HEK293 (cell line): ENCODE results near the gene ZSCAN30.
A peak's percentile ranks its signal among the peaks of the same experiment; 100 is the strongest.
"Not testable (repeated sequence)": the region's sequence is repeated elsewhere in the genome, so short reads cannot be mapped to it uniquely, and the experiment has no call there.

Experiments used
- CTCF ChIA-PET: fragments of 350-600 bp; formaldehyde crosslinking; extraction: SDS; loops from one replicate; lab custom pipeline; 2021; ENCODE audit warnings: antibody characterized with exemption; lab: Yijun Ruan, JAX
- POLR2A ChIA-PET: fragments of 300-600 bp; formaldehyde crosslinking; extraction: SDS; loops from one replicate; lab custom pipeline; 2020; ENCODE audit warnings: antibody characterized with exemption, inconsistent platforms; lab: Yijun Ruan, JAX
- H3K27ac ChIP-seq: fragments of 200-500 bp; sonication (Bioruptor generic); 2 replicates; pipeline ENCODE4 v1.5.1; 2014; ENCODE audit warnings: low read depth, low read length, control low read depth, inconsistent platforms; ENCODE audit errors: extremely low read depth
- H3K36me3 ChIP-seq, 2 experiments: fragments of 200-500 bp in 1 of 2; sonication (Bioruptor generic) in 1 of 2; 1 replicate in 1 of 2; 2 replicates in 1 of 2; pipeline ENCODE4 v1.5.1; 2014 to 2017; ENCODE audit warnings: inconsistent platforms in 2 of 2, low read length in 2 of 2; ENCODE audit not compliant: control insufficient read depth in 2 of 2, insufficient read depth in 1 of 2
- H3K4me1 ChIP-seq: fragments of 200-500 bp; sonication (Bioruptor generic); 2 replicates; pipeline ENCODE4 v1.5.1; 2014; ENCODE audit warnings: mild to moderate bottlenecking, low read length, inconsistent platforms; ENCODE audit not compliant: control insufficient read depth, insufficient read depth
- H3K4me3 ChIP-seq: 2 replicates; pipeline ENCODE4 v1.5.1; 2011; ENCODE audit warnings: low read depth, mild to moderate bottlenecking, control low read depth, low read length, moderate library complexity
- H3K9me3 ChIP-seq: fragments of 200-500 bp; sonication (Bioruptor generic); 2 replicates; pipeline ENCODE4 v1.5.1; 2014; ENCODE audit warnings: low read depth, low read length, inconsistent platforms; ENCODE audit not compliant: control insufficient read depth, insufficient read depth
- HOXD13 ChIP-seq: sonication (generic); formaldehyde crosslinking; IDR thresholded peaks from 2 replicates; pipeline ENCODE4 v1.8.0; 2022; ENCODE audit warnings: missing genetic modification reagents, borderline replicate concordance
- OVOL3 ChIP-seq: fragments of 450-650 bp; formaldehyde crosslinking; IDR thresholded peaks from 2 replicates; pipeline ENCODE4 v1.5.1; 2016; ENCODE audit warnings: missing biosample characterization, missing genetic modification characterization
- PATZ1 ChIP-seq: fragments of 450-650 bp; formaldehyde crosslinking; IDR thresholded peaks from 2 replicates; pipeline ENCODE4 v1.5.1; 2016; ENCODE audit warnings: missing biosample characterization, missing genetic modification characterization
- SETDB1 ChIP-seq: IDR thresholded peaks from one replicate; pipeline ENCODE4 v1.6.1; 2017; ENCODE audit warnings: mild to moderate bottlenecking, low read length, moderate library complexity, mixed read lengths; ENCODE audit not compliant: insufficient read length
- TRIM28 ChIP-seq: IDR thresholded peaks from 2 replicates; pipeline ENCODE4 v1.6.1; 2011; ENCODE audit warnings: low read length, control low read depth, borderline replicate concordance
- ZEB2 ChIP-seq: fragments of 450-650 bp; formaldehyde crosslinking; IDR thresholded peaks from 2 replicates; pipeline ENCODE4 v1.5.1; 2016; ENCODE audit warnings: missing biosample characterization, missing genetic modification characterization
- ZIC2 ChIP-seq: fragments of 450-650 bp; formaldehyde crosslinking; IDR thresholded peaks from 2 replicates; pipeline ENCODE4 v1.5.1; 2016; ENCODE audit warnings: missing biosample characterization, missing genetic modification characterization
- ZNF404 ChIP-seq: fragments of 450-650 bp; formaldehyde crosslinking; IDR thresholded peaks from 2 replicates; pipeline ENCODE4 v1.5.1; 2017; ENCODE audit warnings: missing biosample characterization, missing genetic modification characterization
- ZNF501 ChIP-seq: fragments of 450-650 bp; formaldehyde crosslinking; IDR thresholded peaks from 2 replicates; pipeline ENCODE4 v1.5.1; 2016; ENCODE audit warnings: missing biosample characterization, missing genetic modification characterization
- ZNF544 ChIP-seq: fragments of 450-650 bp; formaldehyde crosslinking; IDR thresholded peaks from 2 replicates; pipeline ENCODE4 v1.5.0; 2017; ENCODE audit warnings: missing biosample characterization, missing genetic modification characterization
- ZNF558 ChIP-seq: fragments of 450-650 bp; formaldehyde crosslinking; IDR thresholded peaks from 2 replicates; pipeline ENCODE4 v1.5.1; 2016; ENCODE audit warnings: missing biosample characterization, missing genetic modification characterization
- ZNF561 ChIP-seq: fragments of 450-650 bp; IDR thresholded peaks from 2 replicates; pipeline ENCODE4 v1.5.1; 2018; ENCODE audit warnings: missing biosample characterization, missing genetic modification characterization, borderline replicate concordance
- ZNF623 ChIP-seq: fragments of 450-650 bp; formaldehyde crosslinking; IDR thresholded peaks from 2 replicates; pipeline ENCODE4 v1.5.1; 2016; ENCODE audit warnings: missing biosample characterization, missing genetic modification characterization
- ZNF654 ChIP-seq: fragments of 450-650 bp; formaldehyde crosslinking; IDR thresholded peaks from 2 replicates; pipeline ENCODE4 v1.5.1; 2016; ENCODE audit warnings: low read depth, missing biosample characterization, missing genetic modification characterization
- ZNF76 ChIP-seq: fragments of 450-650 bp; formaldehyde crosslinking; IDR thresholded peaks from 2 replicates; pipeline ENCODE4; 2016; ENCODE audit warnings: low read depth, missing biosample characterization, missing genetic modification characterization, borderline replicate concordance
- ZNF777 ChIP-seq: fragments of 450-650 bp; formaldehyde crosslinking; IDR thresholded peaks from 2 replicates; pipeline ENCODE4 v1.5.1; 2017; ENCODE audit warnings: missing biosample characterization, missing genetic modification characterization, borderline replicate concordance
- ZNF792 ChIP-seq: fragments of 450-650 bp; formaldehyde crosslinking; IDR thresholded peaks from 2 replicates; pipeline ENCODE4 v1.5.1; 2016; ENCODE audit warnings: missing biosample characterization, missing genetic modification characterization

ZSCAN30 gene

DNA sequence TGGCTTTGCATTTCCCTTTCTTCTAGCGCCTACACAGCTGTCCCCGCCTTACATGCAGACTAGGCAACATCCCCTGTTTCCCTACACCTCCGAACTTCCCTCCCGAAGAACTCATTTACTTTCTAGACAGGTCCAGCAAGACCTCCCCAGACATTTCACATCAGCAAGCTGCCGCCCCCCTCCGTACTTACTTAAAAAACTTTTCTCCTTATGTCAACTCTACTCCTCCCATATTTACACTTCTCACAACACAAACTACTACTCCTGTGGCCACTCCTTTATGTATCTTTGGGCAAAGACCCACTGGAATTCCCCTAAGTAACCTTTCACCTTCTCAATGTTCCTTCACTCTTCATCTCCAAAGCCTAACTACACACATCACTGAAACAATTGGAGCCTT lies 69.6 kb downstream of the ZSCAN30 start:
- Histone ChIP-seq H3K9me3 (no peaks in the 10 kb centered on the region), H3K36me3 (no peaks in the 10 kb centered on the region), H3K4me1 (no peaks in the 10 kb centered on the region), H3K27ac (no peak overlapping the region), H3K4me3 (no peak overlapping the region)
- POLR2A ChIA-PET = no interaction called here
- CTCF ChIA-PET = no interaction called here
- TF ChIP-seq ZNF561 (tag by site-specific recombination) = no peak
- TF ChIP-seq ZNF623 = no peak
- TF ChIP-seq, all 188 proteins: peak for 0

DNA sequence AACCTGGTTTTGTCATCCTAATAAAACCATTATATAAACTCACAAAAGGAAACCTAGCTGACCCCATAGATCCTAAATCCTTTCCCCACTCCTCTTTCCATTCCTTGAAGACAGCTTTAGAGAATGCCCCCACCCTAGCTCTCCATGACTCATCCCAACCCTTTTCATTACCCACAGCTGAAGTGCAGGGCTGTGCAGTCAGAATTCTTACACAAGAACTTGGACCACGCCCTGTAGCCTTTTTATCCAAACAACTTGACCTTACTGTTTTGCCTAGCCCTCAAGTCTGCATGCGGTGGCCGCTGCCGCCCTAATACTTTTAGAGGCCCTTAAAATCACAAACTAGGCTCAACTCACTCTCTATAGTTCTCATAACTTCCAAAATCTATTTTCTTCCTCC lies 70.7 kb downstream of the ZSCAN30 start:
- H3K27ac ChIP-seq, POLR2A ChIA-PET, H3K4me1 ChIP-seq, H3K36me3 ChIP-seq, CTCF ChIA-PET, H3K9me3 ChIP-seq, H3K4me3 ChIP-seq: not testable (repeated sequence)

DNA sequence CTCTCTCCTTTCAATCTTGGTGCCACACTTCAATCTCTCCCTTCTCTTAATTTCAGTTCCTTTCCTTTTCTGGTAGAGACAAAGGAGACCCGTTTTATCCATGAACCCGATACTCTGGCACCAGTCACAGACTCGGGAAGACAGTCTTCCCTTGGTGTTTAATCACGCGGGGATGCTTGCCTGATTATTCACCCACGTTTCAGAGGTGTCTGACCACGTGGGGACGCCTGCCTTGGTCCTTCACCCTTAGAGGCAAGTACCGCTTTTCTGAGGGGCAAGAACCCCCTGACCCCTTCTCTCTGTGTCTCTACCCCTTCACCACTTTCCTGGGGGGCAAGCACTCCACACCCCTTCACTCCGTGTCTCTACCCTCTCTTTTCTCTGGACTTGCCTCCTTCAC lies 73.4 kb downstream of the ZSCAN30 start:
- H3K9me3 ChIP-seq, H3K36me3 ChIP-seq, H3K4me1 ChIP-seq, POLR2A ChIA-PET, H3K4me3 ChIP-seq, H3K27ac ChIP-seq, CTCF ChIA-PET: not testable (repeated sequence)

- ChIA-PET POLR2A (interaction anchor here (0.7 kb wide), 1 partner anchor 364 kb away, joined by 3 read pairs; no protein-coding TSS in a partner anchor), CTCF (no interaction called here)
- Histone ChIP-seq H3K36me3 (no peaks in the 10 kb centered on the region), H3K9me3 (no peaks in the 10 kb centered on the region), H3K4me3 (no peak overlapping the region), H3K4me1 (no peaks in the 10 kb centered on the region), H3K27ac (no peak overlapping the region)
- TF ChIP-seq TRIM28 (0 out of 2 replicates have a peak, but pooled peaks have one; percentile 19), ZNF654 (no peak)
Measured at GRCh38 chr18:35215026-35215425, 75.0 kb downstream of the ZSCAN30 start.

DNA sequence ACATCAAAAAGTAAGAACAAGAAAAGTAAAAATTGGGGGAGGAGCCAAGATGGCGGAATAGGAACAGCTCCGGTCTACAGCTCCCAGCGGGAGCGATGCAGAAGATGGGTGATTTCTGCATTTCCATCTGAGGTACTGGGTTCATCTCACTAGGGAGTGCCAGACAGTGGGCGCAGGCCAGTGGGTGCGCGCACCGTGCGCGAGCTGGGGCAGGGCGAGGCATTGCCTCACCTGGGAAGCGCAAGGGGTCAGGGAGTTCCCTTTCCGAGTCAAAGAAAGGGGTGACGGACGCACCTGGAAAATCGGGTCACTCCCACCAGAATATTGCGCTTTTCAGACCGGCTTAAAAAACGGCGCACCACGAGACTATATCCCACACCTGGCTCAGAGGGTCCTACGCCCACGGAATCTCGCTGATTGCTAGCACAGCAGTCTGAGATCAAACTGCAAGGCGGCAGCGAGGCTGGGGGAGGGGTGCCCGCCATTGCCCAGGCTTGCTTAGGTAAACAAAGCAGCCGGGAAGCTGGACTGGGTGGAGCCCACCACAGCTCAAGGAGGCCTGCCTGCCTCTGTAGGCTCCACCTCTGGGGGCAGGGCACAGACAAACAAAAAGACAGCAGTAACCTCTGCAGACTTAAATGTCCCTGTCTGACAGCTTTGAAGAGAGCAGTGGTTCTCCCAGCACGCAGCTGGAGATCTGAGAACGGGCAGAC lies 84.1 kb downstream of the ZSCAN30 start:
- H3K36me3 ChIP-seq, H3K4me3 ChIP-seq, H3K9me3 ChIP-seq, H3K4me1 ChIP-seq, H3K27ac ChIP-seq, CTCF ChIA-PET, POLR2A ChIA-PET: not testable (repeated sequence)

GRCh38 chr18:35205199-35205712 lies 84.8 kb downstream of the ZSCAN30 start:
- H3K27ac ChIP-seq = no peak overlapping the region
- H3K9me3 ChIP-seq = no peaks in the 10 kb centered on the region
- H3K4me1 ChIP-seq = no peaks in the 10 kb centered on the region
- H3K36me3 ChIP-seq = no peaks in the 10 kb centered on the region
- TF ChIP-seq TRIM28 (peak; percentile 98), ZNF558 (tag by site-specific recombination) (peak; percentile 95), ZIC2 (tag by site-specific recombination) (no peak), SETDB1 (peak; percentile 98)
- POLR2A ChIA-PET = no interaction called here
- CTCF ChIA-PET = no interaction called here
- H3K4me3 ChIP-seq = no peak overlapping the region

- ChIA-PET CTCF (interaction anchor here (0.6 to 1.0 kb wide), 3 partner anchors 16 to 183 kb away, joined by 3 to 6 read pairs (median 4); no protein-coding TSS in a partner anchor), POLR2A (interaction anchor here (1.1 kb wide), 1 partner anchor 38 kb away, joined by 3 read pairs; the partner anchor contains the start of gene ZNF397)
- Histone ChIP-seq H3K4me1 (no peaks in the 10 kb centered on the region), H3K36me3 (no peaks in the 10 kb centered on the region), H3K27ac (no peak overlapping the region), H3K9me3 (no peaks in the 10 kb centered on the region), H3K4me3 (no peak overlapping the region)
- TF ChIP-seq ZNF501 (tag by site-specific recombination) = no peak
- TF ChIP-seq ZNF544 (tag by site-specific recombination) = no peak
- TF ChIP-seq ZEB2 (tag by site-specific recombination) = no peak
- TF ChIP-seq ZNF404 (tag by site-specific recombination) = no peak
- TF ChIP-seq ZNF76 = no peak
- TF ChIP-seq ZNF792 (tag by site-specific recombination) = no peak
- TF ChIP-seq PATZ1 (tag by site-specific recombination) = no peak
- TF ChIP-seq OVOL3 (tag by site-specific recombination) = no peak
- TF ChIP-seq HOXD13 = no peak
- TF ChIP-seq ZNF777 = no peak
Measured at GRCh38 chr18:35203067-35203466, 87.0 kb downstream of the ZSCAN30 start.
